Cardiac septum (tissue), 1 donor: ENCODE results near the gene MPP3. TPM values are rescaled to one million over a fixed set of nuclear protein-coding genes. Genes with fewer than 3 reads are reported as not detected.
"Not testable (repeated sequence)": the region's sequence is repeated elsewhere in the genome, so short reads cannot be mapped to it uniquely, and the experiment has no call there.

Source experiments
- DNase-seq: peaks from one replicate; pipeline ENCODE4 v3.0.0-alpha.2; 2020; ENCODE audit warnings: low spot score
- intact Hi-C: fragments of 100-400 bp; cut with DNase I; formaldehyde crosslinking; loops from one replicate; pipeline ENCODE4 v1.14.0; 2022
- long read RNA-seq: library from polyadenylated mRNA; unstranded; transcript quantifications from one replicate; pipeline ENCODE4 v2.0.0, GENCODE V29; 2021
- total RNA-seq: library from RNA; stranded (reverse); fragmentation: NEBNext Ultra II Directional; extraction: Animal tissue kit (Norgen Biotek cat#: 25700); gene quantifications from one replicate; pipeline ENCODE4 v1.2.1, GENCODE V29; 2021
- donor health status: DM: no; HTN: no; CAD: no.

Gene MPP3, protein sequence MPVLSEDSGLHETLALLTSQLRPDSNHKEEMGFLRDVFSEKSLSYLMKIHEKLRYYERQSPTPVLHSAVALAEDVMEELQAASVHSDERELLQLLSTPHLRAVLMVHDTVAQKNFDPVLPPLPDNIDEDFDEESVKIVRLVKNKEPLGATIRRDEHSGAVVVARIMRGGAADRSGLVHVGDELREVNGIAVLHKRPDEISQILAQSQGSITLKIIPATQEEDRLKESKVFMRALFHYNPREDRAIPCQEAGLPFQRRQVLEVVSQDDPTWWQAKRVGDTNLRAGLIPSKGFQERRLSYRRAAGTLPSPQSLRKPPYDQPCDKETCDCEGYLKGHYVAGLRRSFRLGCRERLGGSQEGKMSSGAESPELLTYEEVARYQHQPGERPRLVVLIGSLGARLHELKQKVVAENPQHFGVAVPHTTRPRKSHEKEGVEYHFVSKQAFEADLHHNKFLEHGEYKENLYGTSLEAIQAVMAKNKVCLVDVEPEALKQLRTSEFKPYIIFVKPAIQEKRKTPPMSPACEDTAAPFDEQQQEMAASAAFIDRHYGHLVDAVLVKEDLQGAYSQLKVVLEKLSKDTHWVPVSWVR
- 20.0 TPM for total RNA-seq
- long read RNA-seq, partial matches to known transcripts = 8 of 19 reads
- long read RNA-seq, other reads (novel, unspliced or antisense) = 8 of 19 reads

DNA sequence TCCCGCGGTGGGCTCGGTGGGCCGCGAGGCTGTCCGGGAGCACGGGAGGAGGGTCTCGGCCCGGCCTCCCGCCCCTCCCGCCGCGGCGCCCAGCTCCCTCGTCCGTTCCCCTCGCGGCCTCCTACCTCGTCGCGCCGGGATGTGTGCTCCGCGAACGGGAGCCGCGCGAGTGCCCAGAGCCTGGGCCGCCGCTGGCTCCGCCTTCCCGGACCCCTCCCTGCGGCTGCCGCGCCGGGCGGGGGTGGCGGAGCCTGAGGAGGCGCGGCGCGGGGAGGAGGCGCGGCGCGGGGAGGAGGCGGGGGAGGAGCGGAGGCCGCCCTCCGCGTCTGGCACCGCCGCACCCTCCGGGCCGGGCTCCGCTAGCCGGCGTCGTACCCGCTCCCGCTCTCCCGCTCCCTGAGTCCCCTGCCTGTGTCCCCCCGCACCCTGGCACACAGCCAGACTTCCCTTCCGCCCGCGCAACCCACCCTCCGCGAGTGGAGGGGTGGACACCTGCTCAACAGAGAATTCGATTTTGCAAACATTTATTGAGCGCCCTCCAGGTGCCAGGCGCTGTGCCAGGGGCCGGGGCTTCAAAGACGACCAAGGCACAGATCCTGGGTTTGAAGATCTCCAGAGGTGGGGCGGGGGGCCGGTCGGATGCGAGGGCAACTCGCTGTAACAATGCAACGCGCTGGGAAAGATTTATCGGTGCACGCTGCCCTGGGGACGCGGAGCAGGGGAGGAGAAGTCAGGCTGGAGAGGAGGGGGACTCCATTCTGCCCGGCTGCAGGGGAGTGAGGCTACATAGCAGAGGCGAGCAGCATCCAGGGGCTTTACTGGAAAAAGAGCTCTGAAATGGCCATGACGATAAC lies at the start of gene MPP3:
TSS of gene MPP3 (minus strand) at position 171 of the 854 bp plus-strand sequence. CDS start 1,240 bp downstream, outside the sequence.
- intact Hi-C loops = loop anchor here (5.0 kb wide), 1 partner anchor 56 kb away; the partner anchor contains the start of gene DUSP3
- DNase-seq = no peak

DNA sequence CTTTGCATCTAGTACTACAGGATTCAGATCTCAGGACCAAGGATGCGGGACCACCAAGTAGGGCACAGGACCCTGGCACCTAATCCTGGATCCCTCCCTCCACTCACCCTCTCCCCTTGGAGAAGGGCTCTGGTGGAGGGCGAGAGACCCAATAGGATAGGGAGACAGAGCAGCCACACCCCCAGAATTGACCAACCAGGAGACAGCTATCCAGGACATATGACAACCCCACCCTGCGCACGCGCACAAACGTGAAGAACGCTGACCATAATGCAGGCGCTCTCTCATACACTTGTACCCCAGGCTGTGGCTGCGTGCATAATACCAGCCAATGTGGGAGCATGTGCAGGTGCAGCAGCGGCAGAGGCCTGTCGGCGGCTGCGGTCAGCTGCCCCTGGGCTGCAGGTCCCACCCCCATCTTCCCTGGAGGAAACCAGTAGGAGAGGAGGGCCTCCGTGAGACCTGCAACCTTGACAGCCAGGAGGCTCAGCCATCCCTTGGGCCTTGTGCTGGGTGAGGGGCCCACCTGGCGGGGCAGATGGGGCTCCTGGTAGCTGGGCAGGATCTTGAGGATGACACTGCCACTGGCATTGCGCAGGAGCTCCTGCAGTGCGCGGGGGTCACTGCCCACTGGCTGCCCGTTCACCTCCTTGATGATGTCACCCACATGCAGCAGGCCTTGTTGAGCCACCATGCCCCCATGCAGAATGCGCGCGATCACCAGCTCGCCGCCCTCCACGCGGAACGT lies 49.0 kb upstream of the MPP3 start:
- intact Hi-C loops = no loop called here
- no peak for DNase-seq

DNA sequence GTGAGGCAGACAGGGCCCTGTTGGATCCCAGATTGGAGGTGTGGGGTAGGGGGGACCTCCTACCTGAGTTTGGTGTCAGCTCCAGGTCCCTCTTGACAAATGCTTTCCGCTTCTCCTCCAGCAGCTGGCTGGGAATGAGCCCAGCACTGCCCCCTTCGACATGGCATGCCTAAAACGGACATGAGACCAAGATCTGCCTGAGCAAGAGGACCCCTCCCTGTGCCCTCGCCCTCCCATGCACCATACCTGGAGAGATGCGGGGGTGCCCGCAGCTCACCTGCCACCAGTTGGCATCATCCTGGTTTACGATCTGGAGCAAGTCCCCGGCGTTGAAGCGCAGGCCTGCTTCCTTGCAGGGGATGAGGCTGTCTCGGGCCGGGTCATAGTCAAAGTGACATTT lies 48.2 kb upstream of the MPP3 start:
- intact Hi-C loops = no loop called here
- DNase-seq = no peak

DNA sequence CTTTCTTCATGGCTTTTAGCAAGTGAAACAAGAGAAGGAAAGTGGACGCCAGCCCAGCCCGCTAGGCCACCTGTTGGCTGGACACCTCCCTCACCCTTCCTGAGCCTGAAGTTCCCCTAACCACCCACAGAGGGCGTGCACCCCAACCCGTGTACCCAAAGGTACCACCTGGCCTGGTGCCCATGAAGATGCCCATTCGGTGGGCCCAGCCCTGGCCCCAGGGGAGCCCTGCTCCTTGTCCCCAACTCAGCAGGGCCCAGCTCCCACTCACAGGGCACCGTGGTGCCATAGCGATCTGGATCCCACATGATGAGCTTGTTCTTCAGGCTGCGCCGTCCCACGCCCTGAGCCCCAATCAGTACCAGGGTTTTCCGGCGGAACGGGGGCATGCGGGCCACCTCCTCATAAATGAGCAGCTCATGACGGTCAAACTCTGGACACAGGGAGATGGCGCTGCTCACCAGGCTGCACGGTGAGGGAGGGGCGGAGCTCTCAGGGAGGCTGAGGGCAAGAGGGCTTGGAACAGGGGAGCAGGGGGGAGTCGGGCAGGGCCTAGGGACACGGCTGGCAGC lies 47.6 kb upstream of the MPP3 start:
- no peak for DNase-seq
- intact Hi-C loops = no loop called here

DNA sequence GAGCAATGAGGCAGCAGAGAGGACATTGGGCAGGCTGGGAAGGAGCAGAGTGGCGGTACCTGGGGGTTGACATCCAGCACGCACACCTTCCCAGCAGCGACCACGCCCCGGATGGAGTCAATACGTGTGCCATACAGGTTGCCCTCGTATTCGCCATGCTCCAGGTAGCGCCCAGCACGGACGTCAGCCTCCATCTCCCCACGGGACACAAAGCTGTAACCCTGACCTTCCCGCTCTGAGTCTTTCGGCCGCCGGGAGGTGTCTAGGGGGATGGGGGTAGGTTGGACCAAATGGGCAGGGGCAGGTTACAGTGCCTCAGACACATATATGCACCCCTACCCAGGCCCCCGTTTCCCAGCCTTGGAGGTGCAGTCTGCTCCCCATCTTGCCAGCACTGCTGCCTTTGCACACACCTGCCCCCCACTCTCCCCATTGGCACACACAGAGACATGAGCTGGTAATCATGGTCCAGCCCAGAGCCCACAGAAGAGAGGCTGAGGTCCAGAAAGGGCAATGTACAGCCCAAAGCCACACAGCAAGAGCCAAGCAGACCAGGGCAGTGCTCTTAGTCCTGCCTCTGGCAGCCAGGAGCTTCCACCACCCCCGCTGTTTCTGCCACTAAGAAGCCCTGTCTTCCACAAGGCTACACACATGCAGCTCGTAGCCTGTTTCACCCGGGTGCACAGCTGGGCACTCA lies 46.9 kb upstream of the MPP3 start:
- intact Hi-C loops = loop anchor here (10.0 kb wide), 1 partner anchor 115 kb away; no protein-coding TSS in a partner anchor
- DNase-seq = no peak

DNA sequence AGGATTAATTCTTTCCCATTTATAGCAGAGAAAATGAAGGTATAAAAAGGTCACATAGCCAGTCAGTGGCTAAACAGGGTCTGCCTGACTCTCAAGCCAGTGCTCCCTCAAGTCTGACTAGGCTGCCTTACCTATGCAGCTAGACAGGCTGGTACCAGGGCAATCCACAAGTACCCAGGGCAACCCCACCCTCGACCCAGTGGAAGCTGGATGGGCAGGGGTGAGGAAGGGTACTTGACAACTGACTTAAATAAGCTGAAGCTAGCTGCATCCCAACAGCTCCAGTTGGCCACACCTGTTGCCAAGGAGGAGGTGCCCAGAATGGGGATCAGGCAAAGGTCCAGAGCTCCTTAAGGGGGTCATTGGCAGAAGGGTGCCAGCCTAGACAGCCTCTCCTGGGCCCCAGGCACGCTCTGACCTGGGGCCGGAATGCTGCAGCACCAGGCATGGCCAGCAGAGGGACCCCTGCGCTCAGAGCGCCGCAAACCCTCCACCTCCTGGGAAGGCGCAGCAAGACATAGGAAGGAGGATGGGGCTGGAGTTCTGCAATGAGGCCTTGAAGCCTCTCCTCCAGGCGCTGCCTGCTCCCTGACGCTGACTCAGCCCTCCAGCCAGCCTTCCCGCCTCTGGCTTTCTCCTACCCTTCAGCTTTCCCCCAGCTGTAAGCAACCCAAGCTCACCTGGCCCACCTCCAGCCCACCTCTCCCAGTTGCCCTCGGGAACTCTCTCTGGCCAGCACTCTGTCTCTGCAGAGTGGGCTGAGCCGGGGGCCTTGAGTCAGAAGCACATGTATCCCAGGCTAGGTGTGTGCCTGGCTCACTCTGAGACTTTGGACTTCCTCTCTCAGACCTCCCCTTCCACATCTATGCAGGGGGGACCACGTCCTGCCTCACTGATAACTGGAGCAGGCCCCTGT lies 45.6 kb upstream of the MPP3 start:
- peak; percentile 87 for DNase-seq

DNA sequence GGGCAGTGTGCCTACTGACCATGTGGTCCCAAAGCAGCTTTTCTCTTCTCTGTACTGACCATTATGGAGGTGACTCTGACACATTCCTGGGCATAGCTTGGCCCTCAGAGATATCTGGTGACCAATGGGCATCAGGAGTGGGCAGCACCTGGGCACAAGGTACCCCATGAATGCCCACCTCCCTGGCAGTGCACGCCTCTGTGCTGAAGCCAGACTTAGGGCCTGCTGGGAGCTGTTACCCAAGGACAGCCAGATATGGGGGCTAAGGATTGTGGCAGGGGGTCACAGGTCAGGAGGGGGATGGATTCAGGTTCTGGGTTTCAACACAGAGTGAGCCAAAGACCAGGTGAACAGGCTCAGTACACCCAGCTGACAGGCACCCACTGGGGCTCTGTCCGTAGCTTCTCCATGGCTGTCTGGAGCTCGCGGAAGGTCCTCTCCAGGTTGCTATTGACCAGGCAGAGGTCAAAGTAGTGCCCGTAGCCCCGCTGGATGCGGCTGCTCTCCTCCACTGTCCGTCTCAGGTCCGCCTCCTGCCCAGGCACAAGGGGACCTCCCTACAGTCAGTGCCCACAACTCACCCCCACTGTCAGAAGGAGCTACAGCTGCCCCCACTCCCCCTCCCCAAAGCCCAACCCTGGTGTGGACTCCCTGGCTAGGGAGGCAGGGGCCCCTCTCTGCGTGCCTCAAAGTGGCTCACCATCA lies 44.7 kb upstream of the MPP3 start:
- intact Hi-C loops = loop anchor here (10.0 kb wide), 1 partner anchor 117 kb away; no protein-coding TSS in a partner anchor
- no peak for DNase-seq

More for the DNA sequence above, 45.6 kb upstream of the MPP3 start:
- intact Hi-C loops = loop anchor here (10.0 kb wide), 1 partner anchor 116 kb away; no protein-coding TSS in a partner anchor

DNA sequence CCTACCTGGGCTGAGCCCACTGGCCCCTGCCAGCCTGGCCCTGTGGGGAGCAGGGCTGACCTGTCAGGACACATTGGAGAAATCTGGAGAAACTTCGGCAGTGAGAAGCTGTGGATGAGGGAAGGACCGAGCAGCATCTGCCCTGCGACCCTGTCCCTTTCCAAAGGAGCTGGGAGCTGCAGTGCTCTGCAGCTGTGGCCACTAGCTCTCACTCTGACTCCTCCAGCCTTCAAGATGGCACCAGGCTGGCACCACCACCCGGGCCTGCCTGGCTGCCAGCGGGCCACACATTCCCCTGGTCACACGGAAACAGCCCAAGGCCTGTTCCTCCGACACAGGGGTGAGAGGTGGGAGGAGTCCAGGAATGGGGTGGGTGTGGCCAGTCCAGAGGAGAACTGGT lies 44.1 kb upstream of the MPP3 start:
- DNase-seq = no peak
- intact Hi-C loops = loop anchor here (10.0 kb wide), 1 partner anchor 118 kb away; no protein-coding TSS in a partner anchor

DNA sequence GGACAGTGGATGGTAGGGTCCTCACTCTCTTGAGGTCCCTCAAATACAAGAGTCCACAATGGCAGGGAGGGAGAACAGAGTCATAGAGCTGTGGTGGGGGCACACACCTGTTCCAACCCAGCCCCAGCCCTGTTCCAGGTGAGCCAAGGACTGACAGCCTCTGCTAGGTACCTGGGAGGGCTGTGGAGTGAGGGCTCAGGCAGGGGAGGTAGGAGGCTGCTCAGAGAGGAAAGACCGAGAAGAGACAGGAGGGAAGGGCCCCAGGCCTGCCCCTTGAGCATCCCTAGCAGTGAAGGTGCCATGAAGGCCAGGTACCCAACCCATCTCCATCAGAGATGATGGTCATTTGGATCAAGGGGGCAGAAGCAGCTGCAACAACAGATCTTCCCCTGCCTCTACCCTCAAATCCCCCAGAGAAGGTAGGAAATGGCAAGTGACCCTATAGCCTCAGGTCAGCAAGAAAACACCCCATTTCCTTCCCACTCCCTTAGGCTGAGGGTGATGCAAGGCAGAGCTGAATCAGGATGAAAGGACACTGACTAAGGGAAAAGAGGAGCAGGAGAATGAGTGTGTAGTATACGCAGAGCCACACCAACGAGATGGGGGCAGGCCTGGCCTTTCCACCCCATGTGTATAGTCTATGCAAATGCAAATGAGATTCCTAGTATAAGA lies 42.7 kb upstream of the MPP3 start:
- intact Hi-C loops = loop anchor here (10.0 kb wide), 1 partner anchor 119 kb away; no protein-coding TSS in a partner anchor
- no peak for DNase-seq

DNA sequence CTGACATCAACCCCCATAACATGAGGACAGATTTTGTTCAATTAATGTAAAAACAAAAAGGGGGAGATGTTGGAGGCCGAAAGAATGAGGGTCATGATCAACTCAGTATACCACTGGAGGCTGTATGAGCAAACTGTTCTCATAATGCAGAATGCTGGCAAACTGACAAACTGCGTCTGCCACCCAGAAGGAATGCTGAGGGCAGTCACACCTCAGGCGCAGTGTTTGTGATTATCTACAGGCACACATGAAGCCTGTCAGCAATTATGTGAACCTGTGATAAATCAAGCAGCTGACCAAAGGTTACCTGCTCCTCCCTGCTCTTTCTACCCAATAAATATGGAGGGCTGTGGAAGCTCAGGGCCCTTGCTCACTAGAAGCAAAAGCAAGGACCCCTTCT lies 41.3 kb upstream of the MPP3 start:
- intact Hi-C loops = loop anchor here (10.0 kb wide), 1 partner anchor 121 kb away; no protein-coding TSS in a partner anchor
- no peak for DNase-seq

DNA sequence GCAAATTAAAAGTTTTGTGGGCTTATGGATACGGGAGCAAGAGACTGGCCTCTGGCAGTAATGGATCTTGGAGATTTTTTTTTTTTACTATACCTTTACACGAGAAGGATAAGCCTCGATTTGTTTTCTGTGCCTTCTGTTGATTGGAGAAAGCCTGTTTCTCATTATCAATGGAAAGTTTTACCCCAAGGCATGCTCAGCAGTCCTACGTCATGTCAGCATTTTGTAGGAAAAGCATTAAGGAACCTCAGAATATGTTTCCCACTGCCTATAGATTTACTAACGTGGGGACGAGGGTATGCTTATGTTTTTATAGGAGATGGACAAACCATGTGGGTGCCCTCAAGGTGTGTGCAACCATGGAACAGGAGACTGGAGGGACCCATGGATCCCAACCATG lies 40.9 kb upstream of the MPP3 start:
- intact Hi-C loops = loop anchor here (10.0 kb wide), 1 partner anchor 121 kb away; no protein-coding TSS in a partner anchor
- no peak for DNase-seq

DNA sequence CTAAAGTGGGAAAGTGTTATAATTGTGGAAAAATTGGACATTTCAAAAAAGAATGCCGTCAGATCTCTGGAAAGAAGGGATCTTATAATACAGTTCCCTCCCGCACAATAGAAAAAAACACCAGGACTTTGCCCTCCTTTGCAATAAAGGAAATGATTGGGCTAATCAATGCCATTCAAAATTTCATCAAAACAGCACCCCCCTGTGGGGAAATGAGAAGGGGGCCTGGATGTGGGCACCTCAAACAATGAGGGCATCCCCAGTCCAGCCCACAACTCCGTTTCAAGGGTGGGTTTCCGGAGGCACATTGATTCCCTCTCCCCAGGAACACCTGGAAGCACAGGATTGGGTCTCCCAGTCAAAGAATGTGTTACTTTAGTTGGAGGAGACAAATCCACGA lies 40.1 kb upstream of the MPP3 start:
- no peak for DNase-seq
- intact Hi-C loops = loop anchor here (10.0 kb wide), 1 partner anchor 122 kb away; no protein-coding TSS in a partner anchor

DNA sequence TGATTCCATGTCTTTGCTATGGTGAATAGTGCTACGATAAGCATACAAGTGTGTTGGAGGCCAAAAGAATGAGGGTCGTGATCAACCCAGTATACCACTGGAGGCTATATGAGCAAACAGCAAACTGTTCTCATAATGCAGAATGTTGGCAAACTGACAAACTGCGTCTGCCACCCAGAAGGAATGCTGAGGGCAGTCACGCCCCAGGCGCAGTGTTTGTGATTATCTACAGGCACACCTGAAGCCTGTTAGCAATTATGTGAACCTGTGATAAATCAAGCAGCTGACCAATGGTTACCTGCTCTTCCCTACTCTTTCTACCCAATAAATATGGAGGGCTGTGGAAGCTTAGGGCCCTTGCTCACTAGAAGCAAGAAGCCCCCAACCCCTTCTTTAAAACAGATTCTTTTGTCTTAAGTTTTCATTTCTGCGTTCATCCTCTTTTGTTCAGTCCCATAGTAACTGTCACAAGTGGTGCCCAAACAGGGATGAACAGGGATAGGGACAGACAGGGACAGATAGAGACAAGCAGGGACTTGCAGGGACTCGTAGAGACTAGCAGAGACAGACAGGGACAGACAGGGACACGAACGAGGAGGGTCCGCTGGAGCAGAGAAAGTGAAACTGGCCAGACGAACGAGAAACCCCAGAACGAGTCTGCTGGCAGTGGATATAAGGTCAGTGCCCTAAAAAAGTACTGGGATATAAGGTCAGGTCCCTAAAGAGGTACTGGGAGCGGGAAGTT lies 39.2 kb upstream of the MPP3 start:
- DNase-seq = no peak
- intact Hi-C loops = loop anchor here (10.0 kb wide), 1 partner anchor 123 kb away; no protein-coding TSS in a partner anchor

DNA sequence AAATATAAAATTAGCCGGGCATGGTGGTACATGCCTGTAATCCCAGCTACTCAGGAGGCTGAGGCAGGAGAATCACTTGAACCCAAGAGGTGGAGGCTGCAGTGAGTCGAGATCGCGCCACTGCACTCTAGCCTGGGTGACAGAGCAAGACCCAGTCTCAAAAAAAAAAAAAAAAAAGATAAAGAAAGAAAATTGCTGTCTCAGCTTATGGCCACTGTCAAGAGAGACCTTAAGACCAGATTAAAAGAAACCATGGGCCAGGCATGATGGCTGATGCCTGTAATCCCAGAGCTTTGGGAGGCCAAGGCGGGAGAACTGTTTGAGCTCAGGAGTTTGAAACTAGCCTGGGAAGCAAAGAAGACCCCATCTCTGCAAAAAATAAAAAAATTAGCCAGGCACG lies 36.1 kb upstream of the MPP3 start:
- not testable (repeated sequence) for DNase-seq

More for the DNA sequence above, 36.1 kb upstream of the MPP3 start:
- intact Hi-C loops = not testable (repeated sequence)
